NCI-H748 (cell line): ENCODE measurements around the gene MFN1.

ENCODE experiments used
- DNase-seq: peaks from one replicate; lab custom pipeline; 2025; ENCODE audit not compliant: unreplicated experiment; lab: John Stamatoyannopoulos, UW

The MFN1 gene

GRCh38 chr3:179428876-179429548 is 81.5 kb downstream of the MFN1 start:
- no peak for DNase-seq

GRCh38 chr3:179430277-179430870 is 82.9 kb downstream of the MFN1 start:
- DNase-seq: no peak

GRCh38 chr3:179432021-179432420 is 84.5 kb downstream of the MFN1 start:
- no peak for DNase-seq

DNA sequence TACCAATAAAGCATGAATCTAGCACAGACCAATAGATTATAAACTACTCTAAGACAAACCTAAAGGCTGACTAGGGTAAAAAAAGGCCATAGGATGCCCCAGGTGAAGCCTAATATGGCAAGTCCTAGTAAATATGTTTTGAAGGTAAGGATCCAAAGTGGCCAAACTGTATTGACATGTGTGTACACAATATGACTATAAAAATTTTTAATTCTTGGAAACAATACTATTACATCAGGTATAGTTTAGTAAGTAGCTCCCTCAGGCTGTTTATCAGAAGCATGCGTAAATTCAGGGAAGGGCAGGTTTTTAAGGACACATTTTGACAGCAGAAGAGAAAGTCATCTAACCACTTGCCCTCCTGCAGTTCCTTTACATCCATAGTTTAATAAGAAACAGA is 84.9 kb downstream of the MFN1 start:
- DNase-seq: no peak

- DNase-seq: no peak
Measured at GRCh38 chr3:179436517-179436916, 89.0 kb downstream of the MFN1 start.

- peak; percentile 6 for DNase-seq
Measured at GRCh38 chr3:179438841-179439240, 91.3 kb downstream of the MFN1 start.
